ENCODE data around the gene PDE3B.
"Not testable (repeated sequence)": the region's sequence is repeated elsewhere in the genome, so short reads cannot be mapped to it uniquely, and the experiment has no call there.

The PDE3B gene

GRCh38 chr11:14789879-14790484 is 146.4 kb downstream of the PDE3B start:
- H3K4me3 ChIP-seq (ENCODE audit: low read length) = no peak overlapping the region
- H3K4me1 ChIP-seq (ENCODE audit: control insufficient read depth, insufficient read depth, low read length) = no peaks in the 10 kb centered on the region
- H3K4me2 ChIP-seq (ENCODE audit: low read length) = no peak overlapping the region
- H3K9me3 ChIP-seq (replicated peaks; ENCODE audit: low read length) = no peaks in the 10 kb centered on the region
- no peak overlapping the region for H3K9ac ChIP-seq (ENCODE audit: low read depth, low read length)
- H3K27me3 ChIP-seq (ENCODE audit: control insufficient read depth, insufficient read depth, low read length) = no peaks in the 10 kb centered on the region
- H3K36me3 ChIP-seq (ENCODE audit: insufficient read depth, low read length) = no peaks in the 10 kb centered on the region

GRCh38 chr11:14793546-14793945 is 149.9 kb downstream of the PDE3B start:
- no peak overlapping the region for H3K4me3 ChIP-seq (ENCODE audit: low read length)
- H3K36me3 ChIP-seq (ENCODE audit: insufficient read depth, low read length) = no peaks in the 10 kb centered on the region
- no peak overlapping the region for H3K9ac ChIP-seq (ENCODE audit: low read depth, low read length)
- no peaks in the 10 kb centered on the region for H3K9me3 ChIP-seq (replicated peaks; ENCODE audit: low read length)
- no peak overlapping the region for H3K4me2 ChIP-seq (ENCODE audit: low read length)
- H3K27me3 ChIP-seq (ENCODE audit: control insufficient read depth, insufficient read depth, low read length) = no peaks in the 10 kb centered on the region
- no peaks in the 10 kb centered on the region for H3K4me1 ChIP-seq (ENCODE audit: control insufficient read depth, insufficient read depth, low read length)

- H3K4me1 ChIP-seq (ENCODE audit: control insufficient read depth, insufficient read depth, low read length); H3K9ac ChIP-seq (ENCODE audit: low read depth, low read length); H3K4me2 ChIP-seq (ENCODE audit: low read length); H3K27me3 ChIP-seq (ENCODE audit: control insufficient read depth, insufficient read depth, low read length); H3K4me3 ChIP-seq (ENCODE audit: low read length); H3K9me3 ChIP-seq (replicated peaks; ENCODE audit: low read length); H3K36me3 ChIP-seq (ENCODE audit: insufficient read depth, low read length): not testable (repeated sequence)
These were observed 152.4 kb downstream of the PDE3B start for GRCh38 chr11:14796028-14796427.

GRCh38 chr11:14803846-14804245 is 160.2 kb downstream of the PDE3B start:
- Histone ChIP-seq H3K4me1 (ENCODE audit: control insufficient read depth, insufficient read depth, low read length) (no peaks in the 10 kb centered on the region), H3K9me3 (replicated peaks; ENCODE audit: low read length) (no peaks in the 10 kb centered on the region), H3K36me3 (ENCODE audit: insufficient read depth, low read length) (no peaks in the 10 kb centered on the region), H3K4me2 (ENCODE audit: low read length) (no peak overlapping the region), H3K9ac (ENCODE audit: low read depth, low read length) (no peak overlapping the region), H3K27me3 (ENCODE audit: control insufficient read depth, insufficient read depth, low read length) (no peaks in the 10 kb centered on the region), H3K4me3 (ENCODE audit: low read length) (no peak overlapping the region)

- H3K27me3 ChIP-seq (ENCODE audit: control insufficient read depth, insufficient read depth, low read length) = no peaks in the 10 kb centered on the region
- H3K4me2 ChIP-seq (ENCODE audit: low read length) = no peak overlapping the region
- H3K9ac ChIP-seq (ENCODE audit: low read depth, low read length) = no peak overlapping the region
- H3K36me3 ChIP-seq (ENCODE audit: insufficient read depth, low read length) = no peaks in the 10 kb centered on the region
- H3K4me1 ChIP-seq (ENCODE audit: control insufficient read depth, insufficient read depth, low read length) = no peaks in the 10 kb centered on the region
- H3K9me3 ChIP-seq (replicated peaks; ENCODE audit: low read length) = no peaks in the 10 kb centered on the region
- no peak overlapping the region for H3K4me3 ChIP-seq (ENCODE audit: low read length)
These were observed 165.9 kb downstream of the PDE3B start for GRCh38 chr11:14809466-14809865.

- H3K4me2 ChIP-seq (ENCODE audit: low read length) = no peak overlapping the region
- H3K9ac ChIP-seq (ENCODE audit: low read depth, low read length) = no peak overlapping the region
- H3K4me3 ChIP-seq (ENCODE audit: low read length) = no peak overlapping the region
- no peaks in the 10 kb centered on the region for H3K27me3 ChIP-seq (ENCODE audit: control insufficient read depth, insufficient read depth, low read length)
- H3K36me3 ChIP-seq (ENCODE audit: insufficient read depth, low read length) = no peaks in the 10 kb centered on the region
- H3K4me1 ChIP-seq (ENCODE audit: control insufficient read depth, insufficient read depth, low read length) = no peaks in the 10 kb centered on the region
- no peaks in the 10 kb centered on the region for H3K9me3 ChIP-seq (replicated peaks; ENCODE audit: low read length)
These were observed 169.2 kb downstream of the PDE3B start for GRCh38 chr11:14812757-14813156.

GRCh38 chr11:14813516-14813915 is 169.9 kb downstream of the PDE3B start:
- H3K9me3 ChIP-seq (replicated peaks; ENCODE audit: low read length) = no peaks in the 10 kb centered on the region
- no peaks in the 10 kb centered on the region for H3K36me3 ChIP-seq (ENCODE audit: insufficient read depth, low read length)
- H3K4me2 ChIP-seq (ENCODE audit: low read length) = no peak overlapping the region
- no peak overlapping the region for H3K4me3 ChIP-seq (ENCODE audit: low read length)
- no peak overlapping the region for H3K9ac ChIP-seq (ENCODE audit: low read depth, low read length)
- no peaks in the 10 kb centered on the region for H3K27me3 ChIP-seq (ENCODE audit: control insufficient read depth, insufficient read depth, low read length)
- no peaks in the 10 kb centered on the region for H3K4me1 ChIP-seq (ENCODE audit: control insufficient read depth, insufficient read depth, low read length)

- Histone ChIP-seq H3K4me2 (ENCODE audit: low read length) (no peak overlapping the region), H3K4me3 (ENCODE audit: low read length) (no peak overlapping the region), H3K36me3 (ENCODE audit: insufficient read depth, low read length) (no peaks in the 10 kb centered on the region), H3K27me3 (ENCODE audit: control insufficient read depth, insufficient read depth, low read length) (no peaks in the 10 kb centered on the region), H3K4me1 (ENCODE audit: control insufficient read depth, insufficient read depth, low read length) (no peaks in the 10 kb centered on the region), H3K9ac (ENCODE audit: low read depth, low read length) (no peak overlapping the region), H3K9me3 (replicated peaks; ENCODE audit: low read length) (no peaks in the 10 kb centered on the region)
These were observed 175.2 kb downstream of the PDE3B start for GRCh38 chr11:14818779-14819178.

- Histone ChIP-seq H3K4me2 (ENCODE audit: low read length) (no peak overlapping the region), H3K9me3 (replicated peaks; ENCODE audit: low read length) (no peaks in the 10 kb centered on the region), H3K36me3 (ENCODE audit: insufficient read depth, low read length) (no peaks in the 10 kb centered on the region), H3K4me3 (ENCODE audit: low read length) (no peak overlapping the region), H3K27me3 (ENCODE audit: control insufficient read depth, insufficient read depth, low read length) (no peaks in the 10 kb centered on the region), H3K9ac (ENCODE audit: low read depth, low read length) (no peak overlapping the region), H3K4me1 (ENCODE audit: control insufficient read depth, insufficient read depth, low read length) (no peaks in the 10 kb centered on the region)
These were observed 176.0 kb downstream of the PDE3B start for GRCh38 chr11:14819596-14819995.

- Histone ChIP-seq H3K4me1 (ENCODE audit: control insufficient read depth, insufficient read depth, low read length) (no peaks in the 10 kb centered on the region), H3K27me3 (ENCODE audit: control insufficient read depth, insufficient read depth, low read length) (no peaks in the 10 kb centered on the region), H3K9me3 (replicated peaks; ENCODE audit: low read length) (no peaks in the 10 kb centered on the region), H3K36me3 (ENCODE audit: insufficient read depth, low read length) (no peaks in the 10 kb centered on the region), H3K4me3 (ENCODE audit: low read length) (no peak overlapping the region), H3K4me2 (ENCODE audit: low read length) (no peak overlapping the region), H3K9ac (ENCODE audit: low read depth, low read length) (no peak overlapping the region)
These were observed 177.4 kb downstream of the PDE3B start for GRCh38 chr11:14821031-14821430.

GRCh38 chr11:14826600-14826999 is 183.0 kb downstream of the PDE3B start:
- H3K4me1 ChIP-seq (ENCODE audit: control insufficient read depth, insufficient read depth, low read length) = no peaks in the 10 kb centered on the region
- H3K36me3 ChIP-seq (ENCODE audit: insufficient read depth, low read length) = no peaks in the 10 kb centered on the region
- H3K9me3 ChIP-seq (replicated peaks; ENCODE audit: low read length) = no peaks in the 10 kb centered on the region
- H3K9ac ChIP-seq (ENCODE audit: low read depth, low read length) = no peak overlapping the region
- H3K4me3 ChIP-seq (ENCODE audit: low read length) = no peak overlapping the region
- no peaks in the 10 kb centered on the region for H3K27me3 ChIP-seq (ENCODE audit: control insufficient read depth, insufficient read depth, low read length)
- no peak overlapping the region for H3K4me2 ChIP-seq (ENCODE audit: low read length)
